ENCODE measurements around the gene MST1.

The MST1 gene

GRCh38 chr3:49717959-49718857 is 28.9 kb upstream of the MST1 start:
- no peak for DNase-seq (ENCODE audit: low read depth)

- no peak for DNase-seq (ENCODE audit: low read depth)
Observed at GRCh38 chr3:49717211-49717958, 28.1 kb upstream of the MST1 start.

DNA sequence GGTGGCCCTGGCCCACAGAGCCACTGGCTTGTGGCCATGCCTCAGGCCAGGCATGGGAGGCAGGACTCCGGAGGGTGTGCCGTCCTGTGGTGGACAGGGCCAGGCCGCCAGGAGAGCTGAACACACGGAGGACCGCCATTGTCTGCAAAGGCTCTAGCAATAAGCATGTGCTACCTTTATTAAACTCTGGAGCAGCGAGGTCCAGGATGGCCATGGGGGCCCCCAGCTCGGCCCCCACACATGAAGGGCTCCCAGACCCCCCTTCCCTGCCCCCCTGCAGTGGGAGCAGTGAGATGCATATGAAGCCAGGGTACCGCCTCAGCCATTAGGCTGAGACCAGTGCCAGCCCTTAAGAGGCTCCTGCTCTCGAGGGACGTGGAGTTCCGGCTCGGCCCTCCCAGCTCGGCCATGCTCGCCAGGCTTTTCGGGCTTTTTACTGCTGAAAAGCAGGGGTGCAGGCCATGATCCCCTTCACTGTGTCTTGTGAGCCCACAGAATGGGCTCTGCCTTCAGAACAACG is 27.5 kb upstream of the MST1 start:
- no peak for DNase-seq (ENCODE audit: low read depth)

- DNase-seq (ENCODE audit: low read depth): no peak
Observed at GRCh38 chr3:49716169-49716568, 26.9 kb upstream of the MST1 start.

DNA sequence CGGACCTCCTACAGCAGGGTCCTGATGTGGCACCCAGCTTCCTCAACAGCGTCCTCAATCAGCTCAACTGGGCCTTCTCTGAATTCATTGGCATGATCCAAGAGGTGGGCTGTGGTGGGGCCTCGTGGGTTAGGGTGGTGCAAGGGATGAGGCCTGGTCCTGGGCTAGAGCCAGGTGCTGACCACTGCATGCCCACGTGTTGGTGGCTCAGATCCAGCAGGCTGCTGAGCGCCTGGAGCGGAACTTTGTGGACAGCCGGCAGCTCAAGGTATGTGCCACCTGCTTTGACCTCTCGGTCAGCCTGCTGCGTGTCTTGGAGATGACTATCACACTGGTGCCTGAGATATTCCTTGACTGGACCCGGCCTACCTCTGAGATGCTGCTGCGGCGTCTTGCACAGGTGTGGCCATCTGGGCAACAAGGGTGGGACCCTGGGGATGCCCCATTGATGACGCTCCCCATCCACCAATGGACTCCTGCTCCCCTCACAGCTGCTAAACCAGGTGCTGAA is 26.4 kb upstream of the MST1 start:
- DNase-seq (ENCODE audit: low read depth): no peak

DNA sequence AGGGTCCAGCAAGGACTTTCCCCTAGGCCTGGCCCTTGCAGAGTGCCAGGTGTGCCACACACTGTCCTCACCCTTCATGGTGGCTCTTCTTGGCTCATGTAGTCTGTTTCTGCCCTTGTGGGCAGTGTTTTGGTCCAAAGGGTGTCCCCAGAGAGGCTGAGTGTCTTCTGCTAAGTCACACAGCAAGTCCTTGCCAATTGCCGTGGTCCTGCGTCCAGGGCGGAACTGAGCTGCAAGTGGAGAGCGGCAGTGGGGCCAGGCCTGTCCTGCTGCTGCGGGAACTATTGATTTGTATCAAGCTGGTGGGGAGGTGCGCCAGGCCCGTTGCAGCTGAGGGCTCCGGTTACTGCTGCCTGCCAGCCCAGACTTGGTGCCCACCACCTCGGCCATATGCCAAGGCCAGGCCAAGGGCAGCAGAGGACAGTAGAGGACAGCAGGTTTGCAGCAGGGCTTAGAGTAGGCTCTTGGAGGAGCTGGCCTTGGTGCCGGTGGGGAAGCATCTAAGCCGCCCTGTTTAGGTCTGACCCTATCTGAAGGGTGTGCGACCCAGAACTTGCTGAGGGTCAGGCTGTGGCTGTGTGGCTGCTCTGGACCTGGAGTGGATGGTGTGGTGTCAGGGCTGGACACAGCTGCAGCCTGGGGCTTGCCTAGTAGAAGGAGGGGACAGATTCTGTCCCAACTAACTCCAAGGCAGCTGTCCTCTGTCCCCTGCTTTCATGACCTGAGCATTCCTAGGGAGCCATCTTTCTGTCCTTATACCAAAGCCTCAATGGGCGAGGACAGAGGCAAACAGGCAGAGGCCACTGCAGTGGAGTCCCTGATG is 25.7 kb upstream of the MST1 start:
- DNase-seq (ENCODE audit: low read depth): no peak

DNA sequence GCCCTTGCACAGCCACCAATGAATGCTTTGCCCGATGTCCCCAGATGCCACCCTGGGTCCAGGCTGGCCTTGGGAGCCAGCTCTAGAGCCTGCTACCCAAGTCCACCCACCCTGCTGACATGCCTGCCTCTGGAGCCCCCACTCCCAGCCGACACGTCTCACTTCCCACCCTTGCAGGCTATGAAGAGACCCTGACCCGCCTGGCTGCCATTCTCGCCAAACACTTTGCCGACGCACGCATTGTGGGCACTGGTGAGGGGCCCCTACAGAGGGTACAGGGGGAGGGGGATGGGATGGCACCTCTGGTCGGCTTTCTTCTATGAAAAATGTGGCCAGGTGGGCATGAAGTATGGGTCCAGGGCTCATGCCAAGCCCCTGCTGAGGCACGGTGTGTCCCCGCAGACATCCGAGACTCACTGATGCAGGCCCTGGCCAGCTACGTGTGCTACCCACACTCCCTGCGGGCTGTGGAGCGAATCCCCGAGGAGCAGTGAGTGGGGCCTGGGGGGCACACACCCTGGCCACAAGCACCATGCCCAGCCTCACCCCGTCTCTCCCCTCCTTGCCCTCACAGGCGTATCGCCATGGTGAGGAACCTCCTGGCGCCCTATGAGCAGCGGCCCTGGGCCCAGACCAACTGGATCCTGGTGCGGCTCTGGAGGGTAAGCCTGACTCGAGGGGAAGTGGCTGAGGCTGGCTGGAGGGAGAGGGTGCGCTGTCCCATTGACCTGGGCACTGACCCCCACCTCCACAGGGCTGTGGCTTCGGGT is 24.2 kb upstream of the MST1 start:
- DNase-seq (ENCODE audit: low read depth): no peak

DNA sequence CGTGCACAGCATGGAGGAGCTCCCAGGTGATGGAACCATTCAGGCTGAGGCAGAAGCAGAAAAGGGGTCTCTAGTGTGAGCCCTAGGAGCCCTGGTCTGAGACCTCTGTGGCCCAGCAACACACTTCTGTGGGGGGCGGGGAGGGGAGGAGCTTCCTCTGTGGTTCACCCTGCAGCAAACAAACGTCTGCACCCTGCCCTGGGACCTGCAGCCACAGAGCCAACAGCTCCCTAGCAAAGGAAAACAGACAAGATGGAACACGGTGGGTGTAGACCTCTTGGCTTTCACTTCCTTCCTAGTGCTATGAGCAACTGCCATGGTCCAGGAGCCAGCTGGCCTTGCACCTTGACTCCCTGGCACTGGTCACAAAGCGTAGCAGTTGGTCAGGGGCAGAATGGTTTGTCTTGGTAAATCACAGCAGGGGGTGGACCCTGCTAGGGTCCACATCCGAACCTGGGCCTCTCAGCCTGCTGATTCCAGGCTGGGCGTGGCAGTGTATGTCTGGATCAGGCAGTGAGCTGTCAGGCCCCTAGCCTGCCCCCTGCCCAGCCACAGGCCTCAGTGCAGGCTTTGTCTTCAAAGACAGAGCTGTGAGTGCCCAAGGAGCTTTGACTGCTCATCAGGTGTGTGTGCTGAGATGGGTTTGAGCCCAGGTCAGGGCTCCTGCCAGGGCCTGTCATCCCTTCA is 23.5 kb upstream of the MST1 start:
- DNase-seq (ENCODE audit: low read depth): no peak

- DNase-seq (ENCODE audit: low read depth): no peak
Observed at GRCh38 chr3:49712166-49712565, 22.9 kb upstream of the MST1 start.

- no peak for DNase-seq (ENCODE audit: low read depth)
Observed at GRCh38 chr3:49711489-49711888, 22.2 kb upstream of the MST1 start.

- no peak for DNase-seq (ENCODE audit: low read depth)
Observed at GRCh38 chr3:49709852-49710251, 20.6 kb upstream of the MST1 start.

GRCh38 chr3:49707113-49707480 is 17.8 kb upstream of the MST1 start:
- no peak for DNase-seq (ENCODE audit: low read depth)

- no peak for DNase-seq (ENCODE audit: low read depth)
Observed at GRCh38 chr3:49706456-49707112, 17.3 kb upstream of the MST1 start.

GRCh38 chr3:49705390-49705960 is 16.2 kb upstream of the MST1 start:
- no peak for DNase-seq (ENCODE audit: low read depth)

- DNase-seq (ENCODE audit: low read depth): no peak
Observed at GRCh38 chr3:49704629-49705028, 15.4 kb upstream of the MST1 start.

DNA sequence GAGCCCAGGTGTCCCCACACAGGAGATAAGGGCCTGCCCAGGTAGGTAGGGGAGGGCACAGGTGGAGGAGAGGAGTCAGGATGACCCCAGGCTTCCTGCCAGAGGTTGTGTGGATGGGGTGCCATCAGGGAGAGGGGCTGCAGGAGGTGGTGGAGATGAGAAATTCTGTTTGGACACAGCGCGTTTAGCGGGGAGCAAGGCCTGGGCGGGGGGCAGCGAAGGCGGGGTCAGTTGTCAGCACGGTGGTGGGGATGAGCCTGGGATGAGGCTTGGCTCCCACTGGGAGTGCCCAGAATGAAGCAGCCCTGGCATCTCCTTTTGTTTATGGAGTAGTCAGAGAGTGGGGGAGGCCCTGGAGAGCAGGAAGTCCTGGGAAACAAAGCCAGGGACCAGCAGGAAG is 14.7 kb upstream of the MST1 start:
- no peak for DNase-seq (ENCODE audit: low read depth)

DNA sequence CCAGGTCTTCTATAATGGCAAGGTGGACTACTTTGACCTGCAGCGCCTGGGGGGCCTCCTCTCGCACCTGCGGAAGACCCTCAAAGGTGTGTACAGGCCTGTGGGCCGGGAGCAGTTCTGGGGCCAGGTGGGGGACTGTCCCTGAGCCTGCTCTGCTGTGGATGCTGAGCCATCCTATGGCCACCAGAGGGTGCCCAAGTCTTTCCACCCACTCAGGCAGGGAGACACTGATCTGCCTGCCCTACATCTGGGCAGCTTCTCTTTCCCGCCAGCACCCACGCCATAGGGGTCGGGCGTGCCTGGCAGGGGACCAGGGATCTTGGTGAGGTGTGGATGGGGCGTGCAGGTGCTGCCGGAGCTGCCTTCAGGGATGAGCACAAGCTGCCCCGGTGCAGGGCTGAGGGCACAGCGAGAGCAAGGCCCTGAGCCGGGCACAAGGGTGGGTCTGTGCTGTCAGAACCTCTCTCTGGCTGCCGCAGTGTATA is 14.2 kb upstream of the MST1 start:
- DNase-seq (ENCODE audit: low read depth): peak; percentile 42

DNA sequence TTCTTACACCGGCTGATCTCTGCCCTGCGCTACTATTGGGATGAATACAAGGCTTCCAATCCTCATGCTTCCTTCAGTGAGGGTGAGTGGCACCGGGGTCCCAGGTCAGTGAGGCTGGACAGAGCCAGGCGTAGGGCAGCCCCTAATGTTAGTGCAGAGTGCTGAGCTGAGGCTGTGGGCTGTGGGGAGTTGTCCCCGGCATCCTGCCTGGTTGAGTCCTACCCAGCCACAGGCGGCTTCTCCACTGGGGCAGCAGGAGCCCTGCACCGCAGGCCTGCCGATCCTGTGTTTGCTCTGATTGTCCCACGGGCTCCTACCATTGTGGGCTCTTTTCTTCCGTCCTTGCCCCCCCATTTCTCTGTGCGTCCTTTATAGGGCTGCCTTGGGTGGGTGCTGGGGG is 13.4 kb upstream of the MST1 start:
- no peak for DNase-seq (ENCODE audit: low read depth)

DNA sequence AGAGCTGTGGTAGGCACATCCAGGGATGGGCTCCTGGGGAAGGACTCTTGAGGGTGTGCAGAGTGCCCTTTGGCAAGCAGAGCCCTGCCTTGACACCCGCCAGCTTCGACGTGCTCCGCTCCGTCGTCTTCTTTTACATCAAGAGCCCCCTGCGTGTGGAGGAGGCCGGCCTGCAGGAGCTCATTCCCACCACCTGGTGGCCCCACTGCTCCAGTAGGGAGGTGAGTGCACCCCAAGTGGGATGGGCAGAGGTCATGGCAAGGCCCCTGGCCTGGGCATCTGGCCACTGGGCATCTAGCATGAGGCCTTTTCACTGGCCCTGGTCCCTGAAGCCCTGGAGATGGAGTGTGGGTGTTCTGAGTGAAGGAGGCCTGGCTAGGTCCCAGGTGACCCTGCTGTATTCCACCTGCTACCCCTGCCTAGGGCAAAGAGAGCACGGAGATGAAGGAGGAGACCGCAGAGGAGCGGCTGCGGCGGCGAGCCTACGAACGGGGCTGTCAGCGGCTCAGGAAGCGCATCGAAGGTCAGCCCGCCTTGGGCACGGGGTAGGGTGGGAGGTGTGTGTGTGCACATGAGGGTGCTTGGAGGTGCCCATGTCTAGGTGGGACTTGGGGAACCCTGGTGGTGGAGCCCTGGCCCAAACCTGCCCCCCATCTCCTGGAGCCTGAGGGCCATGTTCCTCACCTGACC is 12.3 kb upstream of the MST1 start:
- DNase-seq (ENCODE audit: low read depth): no peak
